GM23248 (cell line): ENCODE measurements around the gene PTH2. TPM values are rescaled to one million over a fixed set of nuclear protein-coding genes. Genes with fewer than 3 reads are reported as not detected.
A peak's percentile ranks its signal among the peaks of the same experiment; 100 is the strongest.

Experiments
- DNase-seq: peaks from one replicate; pipeline ENCODE4 v3.0.0-alpha.2; 2015
- H2AFZ ChIP-seq: fragments of 200-600 bp; sonication (generic); 2 replicates; pipeline ENCODE4 v1.6.1; 2016; ENCODE audit warnings: antibody characterized with exemption
- H3F3A ChIP-seq: fragments of 200-600 bp; sonication (generic); 2 replicates; pipeline ENCODE4 v1.6.1; 2016; ENCODE audit warnings: mild to moderate bottlenecking, antibody characterized with exemption, mixed run types; ENCODE audit not compliant: insufficient read depth
- H3K27ac ChIP-seq: fragments of 200-600 bp; sonication (generic); 2 replicates; pipeline ENCODE4 v1.5.1; 2016; ENCODE audit warnings: mild to moderate bottlenecking
- H3K27me3 ChIP-seq: fragments of 200-600 bp; sonication (generic); replicated peaks from 2 replicates; pipeline ENCODE4 v1.6.1; 2016; ENCODE audit warnings: mild to moderate bottlenecking; ENCODE audit not compliant: insufficient read depth
- H3K36me3 ChIP-seq: fragments of 200-600 bp; sonication (generic); 2 replicates; pipeline ENCODE4 v1.6.1; 2016; ENCODE audit warnings: low read depth, mild to moderate bottlenecking
- H3K4me1 ChIP-seq: fragments of 200-600 bp; sonication (generic); 2 replicates; pipeline ENCODE4 v1.6.1; 2016; ENCODE audit warnings: mild to moderate bottlenecking; ENCODE audit not compliant: insufficient read depth
- H3K4me2 ChIP-seq: fragments of 200-600 bp; sonication (generic); one replicate; pipeline ENCODE4 v1.6.1; 2016; ENCODE audit warnings: mild to moderate bottlenecking; ENCODE audit not compliant: unreplicated experiment
- H3K4me3 ChIP-seq: fragments of 200-600 bp; sonication (generic); 2 replicates; pipeline ENCODE4 v1.5.1; 2016; ENCODE audit warnings: mild to moderate bottlenecking
- H3K79me2 ChIP-seq: fragments of 200-600 bp; sonication (generic); 2 replicates; pipeline ENCODE4 v1.6.1; 2016; ENCODE audit warnings: mild to moderate bottlenecking; ENCODE audit not compliant: insufficient read depth
- H3K9ac ChIP-seq: fragments of 200-600 bp; sonication (generic); 2 replicates; pipeline ENCODE4 v1.6.1; 2016; ENCODE audit warnings: mild to moderate bottlenecking
- H3K9me2 ChIP-seq: fragments of 200-600 bp; sonication (generic); 2 replicates; pipeline ENCODE4 v1.6.1; 2016; ENCODE audit warnings: mixed run types, mild to moderate bottlenecking, moderate library complexity; ENCODE audit not compliant: insufficient read depth
- H3K9me3 ChIP-seq: fragments of 200-600 bp; sonication (generic); one replicate; pipeline ENCODE4 v1.6.1; 2017; ENCODE audit warnings: low read depth
- H4K20me1 ChIP-seq: fragments of 200-600 bp; sonication (generic); 2 replicates; pipeline ENCODE4 v1.6.0; 2016; ENCODE audit not compliant: insufficient read depth
- EZH2 ChIP-seq: fragments of 200-600 bp; sonication (generic); IDR thresholded peaks from 2 replicates; pipeline ENCODE4 v1.6.1; 2018; ENCODE audit warnings: antibody characterized with exemption, mild to moderate bottlenecking; ENCODE audit not compliant: insufficient read depth, poor library complexity, severe bottlenecking
- EZH2phosphoT487 ChIP-seq: fragments of 200-600 bp; sonication (generic); IDR thresholded peaks from 2 replicates; pipeline ENCODE4 v1.6.1; 2018; ENCODE audit warnings: antibody characterized with exemption, moderate library complexity, mild to moderate bottlenecking, low read depth; ENCODE audit not compliant: insufficient read depth
- WGBS, 2 experiments: methylation state at CpG; one replicate each; pipeline ENCODE4 v1.1.6; 2015 to 2017; ENCODE audit warnings: low lambda C conversion rate in 2 of 2, low coverage in 1 of 2; ENCODE audit errors: missing lambda C conversion rate in 2 of 2; 5-methylcytosine and 5-hydroxymethylcytosine counted together
- in situ Hi-C: fragments of 300-500 bp; cut with MboI; formaldehyde crosslinking; loops from 2 replicates; pipeline ENCODE4 v1.15.0; 2020
- polyA plus RNA-seq: library from polyadenylated mRNA; unstranded; fragments of >200 nt; fragmentation: Nextera tagmentation; extraction: Ambion mirVana; gene quantifications from 2 replicates; pipeline ENCODE4 v1.2.1, GENCODE V29; 2016
- total RNA-seq: library from RNA; depleted of rRNA; stranded (reverse); fragments of >200 nt; shearing (Covaris generic); gene quantifications from 2 replicates; pipeline ENCODE4 v1.2.3, GENCODE V29; 2014

Gene PTH2
- total and polyA plus RNA-seq, 2 experiments from 2014 or later: not detected

DNA sequence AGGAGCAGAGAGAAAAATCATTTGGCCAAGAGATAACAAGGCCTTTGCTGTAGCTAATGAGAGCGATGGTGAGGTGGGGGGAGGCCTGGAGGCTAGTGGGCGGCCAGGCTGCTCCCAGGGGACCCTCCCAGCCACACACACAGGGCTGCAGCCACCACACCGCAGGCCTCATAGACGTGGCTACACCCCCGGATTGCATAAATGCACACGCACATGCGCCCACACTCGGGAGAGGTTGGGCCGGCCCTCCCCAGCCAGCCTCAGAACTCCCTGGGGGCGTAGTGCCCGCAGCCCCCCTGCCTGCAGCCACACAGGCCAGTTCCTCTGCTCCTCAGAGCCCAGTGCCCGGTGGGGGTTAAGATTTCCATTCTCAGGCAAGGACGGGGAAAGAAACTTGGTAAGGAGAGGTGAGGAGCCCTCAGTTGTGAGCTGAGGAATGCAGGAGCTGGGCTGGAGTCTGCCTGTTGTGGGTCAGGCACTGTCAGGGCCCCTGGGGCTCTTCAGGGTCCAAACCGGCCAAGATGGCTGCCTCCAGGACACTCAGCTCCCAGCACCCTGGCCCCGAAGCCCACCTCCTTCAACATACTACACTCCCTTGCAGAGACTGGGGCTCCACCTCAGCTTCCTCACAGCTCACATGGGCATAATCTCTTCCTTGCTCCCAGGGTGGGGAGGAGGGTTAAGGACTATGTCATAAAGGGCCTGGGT lies 8.0 kb downstream of the PTH2 start:
- H4K20me1 ChIP-seq: no peaks in the 10 kb centered on the region
- no peaks in the 10 kb centered on the region for H3K36me3 ChIP-seq
- no peaks in the 10 kb centered on the region for H3K79me2 ChIP-seq
- DNase-seq: peak; percentile 45
- in situ Hi-C loops: no loop called here
- H3K9me2 ChIP-seq: no peaks in the 10 kb centered on the region
- H3K4me2 ChIP-seq: no peak overlapping the region
- no peaks in the 10 kb centered on the region for H3F3A ChIP-seq
- H2AFZ ChIP-seq: no peak overlapping the region
- no peaks in the 10 kb centered on the region for H3K9me3 ChIP-seq
- 35 to 38% methylated on average over 13 to 15 of the region's 15 CpGs for WGBS, 2 experiments
- H3K27me3 ChIP-seq: peaks cover 19% of the 10 kb centered on the region
- no peak overlapping the region for H3K9ac ChIP-seq
- H3K4me3 ChIP-seq: no peak overlapping the region
- no peak for TF ChIP-seq EZH2
- TF ChIP-seq EZH2phosphoT487: no peak
- H3K4me1 ChIP-seq: no peaks in the 10 kb centered on the region
- H3K27ac ChIP-seq: no peak overlapping the region

DNA sequence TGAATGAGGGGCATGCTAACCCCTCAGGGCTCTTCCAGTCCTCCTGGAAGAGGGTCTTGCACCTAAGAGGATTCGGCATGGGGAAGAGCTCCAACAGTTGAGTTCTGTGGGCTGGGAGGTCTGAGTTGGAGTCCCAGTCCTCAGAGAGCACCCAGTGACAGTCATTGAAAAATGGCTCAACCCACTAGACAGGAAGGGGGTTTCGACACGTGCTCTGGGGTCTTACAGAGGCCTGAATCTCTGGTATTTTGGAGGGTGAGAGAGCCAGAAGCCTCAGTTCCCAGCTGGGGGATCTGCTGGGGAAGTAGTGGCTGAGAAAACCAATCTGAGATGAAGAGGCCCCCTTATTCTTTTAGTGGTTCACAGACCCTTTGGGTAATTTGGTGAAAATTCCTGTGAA lies 9.0 kb downstream of the PTH2 start:
- 63 to 65% methylated on average over 3 of the region's 3 CpGs for WGBS, 2 experiments
- no peak overlapping the region for H3K4me3 ChIP-seq
- H3K27me3 ChIP-seq: peaks cover 12% of the 10 kb centered on the region

DNA sequence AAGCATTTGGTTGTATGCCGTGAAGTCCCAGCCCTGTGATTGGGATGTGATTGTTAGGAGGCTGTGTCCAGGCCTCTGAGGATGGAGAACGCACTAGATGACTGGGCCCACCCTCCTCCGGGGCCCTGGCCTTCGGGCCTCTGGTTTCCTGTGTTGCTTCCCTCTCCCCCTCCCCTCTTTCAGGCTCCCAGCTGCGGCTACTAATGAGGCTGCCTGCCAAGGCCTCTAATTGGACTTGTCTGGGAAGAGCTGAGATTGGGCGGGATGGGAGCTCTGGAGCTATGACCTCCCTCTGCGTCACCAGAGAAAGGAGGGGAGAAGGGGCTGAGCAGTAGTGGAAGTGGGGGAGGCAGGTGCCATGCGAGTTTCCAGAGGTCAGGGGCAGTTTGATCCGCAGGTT lies 9.9 kb downstream of the PTH2 start:
- no peak overlapping the region for H3K4me2 ChIP-seq
- peaks cover 3% of the 10 kb centered on the region for H3K27me3 ChIP-seq
- no peaks in the 10 kb centered on the region for H3K4me1 ChIP-seq
- H3K9ac ChIP-seq: no peak overlapping the region
- no peaks in the 10 kb centered on the region for H4K20me1 ChIP-seq
- TF ChIP-seq EZH2 (no peak), EZH2phosphoT487 (no peak)
- no peak overlapping the region for H2AFZ ChIP-seq
- 56 to 58% methylated on average over 9 of the region's 9 CpGs for WGBS, 2 experiments
- no peaks in the 10 kb centered on the region for H3K9me3 ChIP-seq
- no peaks in the 10 kb centered on the region for H3F3A ChIP-seq
- in situ Hi-C loops: no loop called here
- H3K79me2 ChIP-seq: no peaks in the 10 kb centered on the region
- H3K4me3 ChIP-seq: no peak overlapping the region
- no peaks in the 10 kb centered on the region for H3K9me2 ChIP-seq
- H3K36me3 ChIP-seq: no peaks in the 10 kb centered on the region
- no peak for DNase-seq
- H3K27ac ChIP-seq: no peak overlapping the region

More for the DNA sequence above, 9.0 kb downstream of the PTH2 start:
- in situ Hi-C loops: no loop called here
- Histone ChIP-seq H3K4me1 (no peaks in the 10 kb centered on the region), H3K9ac (no peak overlapping the region), H2AFZ (no peak overlapping the region), H3K79me2 (no peaks in the 10 kb centered on the region), H3K9me2 (no peaks in the 10 kb centered on the region), H3K36me3 (no peaks in the 10 kb centered on the region), H4K20me1 (no peaks in the 10 kb centered on the region), H3K27ac (no peak overlapping the region), H3F3A (no peaks in the 10 kb centered on the region), H3K9me3 (no peaks in the 10 kb centered on the region), H3K4me2 (no peak overlapping the region)
- DNase-seq: no peak
- no peak for TF ChIP-seq EZH2
- no peak for TF ChIP-seq EZH2phosphoT487

DNA sequence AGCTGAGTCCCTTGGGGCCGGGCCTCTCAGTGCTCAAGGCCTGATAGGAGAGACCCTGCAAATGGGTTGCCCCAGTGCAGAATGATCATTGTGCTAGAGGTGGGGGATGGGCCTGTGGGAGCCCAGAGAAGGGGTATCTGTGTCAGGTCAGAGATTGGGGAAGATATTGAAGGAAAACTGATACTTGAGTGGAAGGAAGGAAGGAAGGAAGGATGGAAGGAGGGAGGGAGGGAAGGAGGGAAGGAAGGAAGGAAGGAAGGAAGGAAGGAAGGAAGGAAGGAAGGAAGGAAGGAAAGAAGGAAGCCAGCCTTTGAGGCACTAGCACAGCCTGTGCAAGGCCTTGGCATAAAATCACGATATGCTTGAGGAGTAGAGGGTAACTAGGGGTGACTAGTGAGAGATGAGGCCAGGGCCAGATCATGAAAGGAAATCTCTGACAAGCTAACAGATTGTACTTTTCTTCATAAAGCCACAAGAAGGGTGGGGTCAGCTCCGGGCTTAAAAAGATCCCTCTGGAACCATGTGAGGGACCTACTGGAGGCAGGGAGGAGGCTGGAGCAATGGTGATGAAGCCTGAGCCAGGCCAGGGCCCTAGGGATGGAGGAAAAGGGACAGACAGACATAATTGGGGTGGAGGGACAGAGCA lies 11.4 kb downstream of the PTH2 start:
- H3K27me3 ChIP-seq: no peaks in the 10 kb centered on the region; the same call in 1 of the 2 replicates

More for the DNA sequence above, 11.4 kb downstream of the PTH2 start:
- no peaks in the 10 kb centered on the region for H4K20me1 ChIP-seq
- no peak overlapping the region for H2AFZ ChIP-seq
- no peak overlapping the region for H3K9ac ChIP-seq
- no peak overlapping the region for H3K4me3 ChIP-seq
- no peaks in the 10 kb centered on the region for H3K9me3 ChIP-seq
- H3K36me3 ChIP-seq: no peaks in the 10 kb centered on the region
- no peak overlapping the region for H3K27ac ChIP-seq
- TF ChIP-seq EZH2 (no peak), EZH2phosphoT487 (no peak)
- H3F3A ChIP-seq: no peaks in the 10 kb centered on the region
- H3K4me1 ChIP-seq: no peaks in the 10 kb centered on the region
- DNase-seq: no peak
- H3K9me2 ChIP-seq: no peaks in the 10 kb centered on the region
- 50 to 59% methylated on average over 3 of the region's 3 CpGs for WGBS, 2 experiments
- no peaks in the 10 kb centered on the region for H3K79me2 ChIP-seq
- in situ Hi-C loops: no loop called here
- H3K4me2 ChIP-seq: no peak overlapping the region
